ENCODE results near the gene NFIB.

The NFIB gene

GRCh38 chr9:14228602-14229001, 85.3 kb downstream of the NFIB start:
- no peak for DNase-seq (ENCODE audit: low read depth, low spot score)

GRCh38 chr9:14226855-14227532, 86.9 kb downstream of the NFIB start:
- H3K4me3 ChIP-seq (ENCODE audit: low read depth, low read length), result no peak overlapping the region
- in situ Hi-C loops (cut with HindIII; ENCODE audit: low sequenced_read_pairs), result no loop called here
- DNase-seq (ENCODE audit: low read depth, low spot score), result no peak
- no peak for TF ChIP-seq CTCF (IDR thresholded peaks at IDR 0.05; ENCODE audit: low read depth, low read length)

More at GRCh38 chr9:14228602-14229001, 85.3 kb downstream of the NFIB start:
- no peak for TF ChIP-seq CTCF (IDR thresholded peaks at IDR 0.05; ENCODE audit: low read depth, low read length)
- in situ Hi-C loops (cut with HindIII; ENCODE audit: low sequenced_read_pairs), result no loop called here
- H3K4me3 ChIP-seq (ENCODE audit: low read depth, low read length), result no peak overlapping the region

GRCh38 chr9:14223081-14223480, 90.9 kb downstream of the NFIB start:
- no peak for DNase-seq (ENCODE audit: low read depth, low spot score)
- TF ChIP-seq CTCF (IDR thresholded peaks at IDR 0.05; ENCODE audit: low read depth, low read length), result no peak
- in situ Hi-C loops (cut with HindIII; ENCODE audit: low sequenced_read_pairs), result no loop called here
- H3K4me3 ChIP-seq (ENCODE audit: low read depth, low read length), result no peak overlapping the region

GRCh38 chr9:14222149-14222835, 91.6 kb downstream of the NFIB start:
- no peak overlapping the region for H3K4me3 ChIP-seq (ENCODE audit: low read depth, low read length)
- in situ Hi-C loops (cut with HindIII; ENCODE audit: low sequenced_read_pairs), result no loop called here
- no peak for TF ChIP-seq CTCF (IDR thresholded peaks at IDR 0.05; ENCODE audit: low read depth, low read length)
- DNase-seq (ENCODE audit: low read depth, low spot score), result no peak

- no peak overlapping the region for H3K4me3 ChIP-seq (ENCODE audit: low read depth, low read length)
- DNase-seq (ENCODE audit: low read depth, low spot score), result peak; percentile 78
- no peak for TF ChIP-seq CTCF (IDR thresholded peaks at IDR 0.05; ENCODE audit: low read depth, low read length)
- in situ Hi-C loops (cut with HindIII; ENCODE audit: low sequenced_read_pairs), result no loop called here
These were observed 92.4 kb downstream of the NFIB start for GRCh38 chr9:14221558-14221957.

- TF ChIP-seq CTCF (IDR thresholded peaks at IDR 0.05; ENCODE audit: low read depth, low read length), result no peak
- in situ Hi-C loops (cut with HindIII; ENCODE audit: low sequenced_read_pairs), result no loop called here
- DNase-seq (ENCODE audit: low read depth, low spot score), result no peak
- no peak overlapping the region for H3K4me3 ChIP-seq (ENCODE audit: low read depth, low read length)
These were observed 92.8 kb downstream of the NFIB start for GRCh38 chr9:14221119-14221518.
